CD4-positive, alpha-beta memory T cell (primary cell): Measurements from ENCODE around the gene CHDH. TPM values are rescaled to one million over a fixed set of nuclear protein-coding genes. Genes with fewer than 3 reads are reported as not detected.

ENCODE experiments used
- CTCF ChIA-PET: fragments of 350-600 bp; sonication (Branson Sonifier 250); formaldehyde crosslinking; loops from one replicate; lab custom pipeline; 2021; ENCODE audit warnings: inconsistent platforms; ENCODE audit not compliant: partially characterized antibody; lab: Charles Lee
- POLR2A ChIA-PET: fragments of 350-600 bp; sonication (Branson Sonifier 250); formaldehyde crosslinking; loops from one replicate; lab custom pipeline; 2021; ENCODE audit not compliant: partially characterized antibody; lab: Charles Lee
- DNase-seq, 5 donors: peaks; one replicate each; pipeline versions ENCODE4 v3.0.0 to v3.0.0-alpha.2; 2020 to 2022; ENCODE audit warnings: mixed read lengths in 1 of 5
- H3K27ac ChIP-seq: one replicate; pipeline ENCODE4 v1.7.0; 2013; ENCODE audit warnings: low read depth, low read length
- H3K27me3 ChIP-seq: 2 replicates; pipeline ENCODE4 v1.7.0; 2013; ENCODE audit warnings: mild to moderate bottlenecking, low read length, moderate library complexity; ENCODE audit not compliant: insufficient read depth
- H3K36me3 ChIP-seq: 2 replicates; pipeline ENCODE4 v1.7.0; 2013; ENCODE audit warnings: mild to moderate bottlenecking, low read length, moderate library complexity; ENCODE audit not compliant: insufficient read depth
- H3K4me1 ChIP-seq: 2 replicates; pipeline ENCODE4 v1.7.0; 2013; ENCODE audit warnings: mild to moderate bottlenecking, low read length, moderate library complexity; ENCODE audit not compliant: insufficient read depth
- H3K4me3 ChIP-seq, 2 donors: one replicate each; pipeline ENCODE4 v1.7.0; 2013; ENCODE audit warnings: low read length in 2 of 2, mild to moderate bottlenecking in 1 of 2
- H3K9me3 ChIP-seq, 2 donors: one replicate each; pipeline ENCODE4 v1.7.0; 2013; ENCODE audit warnings: low read length in 2 of 2, control low read depth in 1 of 2; ENCODE audit not compliant: control insufficient read depth in 1 of 2
- H3K27ac Mint-ChIP-seq, 7 donors: one replicate each; pipeline ENCODE4 v1.8.0; 2020 to 2021; ENCODE audit warnings: mixed read lengths in 7 of 7, mild to moderate bottlenecking in 6 of 7, inconsistent platforms in 3 of 7, moderate library complexity in 3 of 7
- H3K27me3 Mint-ChIP-seq, 2 donors: one replicate each; pipeline ENCODE4 v1.8.0; 2020 to 2021; ENCODE audit warnings: mixed read lengths in 2 of 2
- H3K36me3 Mint-ChIP-seq, 2 donors: one replicate each; pipeline ENCODE4 v1.8.0; 2020 to 2021; ENCODE audit warnings: mixed read lengths in 2 of 2, inconsistent platforms in 1 of 2, mild to moderate bottlenecking in 1 of 2
- H3K4me1 Mint-ChIP-seq, 4 donors: one replicate each; pipeline ENCODE4 v1.8.0; 2020 to 2021; ENCODE audit warnings: mixed read lengths in 4 of 4, mild to moderate bottlenecking in 1 of 4
- H3K4me3 Mint-ChIP-seq, 8 donors: one replicate each; pipeline ENCODE4 v1.8.0; 2020 to 2021; ENCODE audit warnings: mixed read lengths in 8 of 8, mild to moderate bottlenecking in 7 of 8, moderate library complexity in 6 of 8, inconsistent platforms in 3 of 8
- H3K9me3 Mint-ChIP-seq, 8 donors: one replicate each; pipeline ENCODE4 v1.8.0; 2020 to 2021; ENCODE audit warnings: mixed read lengths in 8 of 8, mild to moderate bottlenecking in 5 of 8, inconsistent platforms in 3 of 8, moderate library complexity in 1 of 8
- intact Hi-C: fragments of 100-400 bp; cut with micrococcal nuclease; formaldehyde crosslinking; loops from one replicate; pipeline ENCODE4 v1.15.1; 2023
- polyA plus RNA-seq, 2 donors: library from polyadenylated mRNA; unstranded; fragments of 300-500 nt; fragmentation: Illumina TruSeq; gene quantifications; one replicate each; pipeline ENCODE4 v1.2.3, GENCODE V29; 2021
- total RNA-seq, 2 experiments: library from RNA; stranded (reverse); gene quantifications; one replicate each; pipeline ENCODE4 v1.2.3, GENCODE V29; 2021

CHDH gene
- total and polyA plus RNA-seq, 4 experiments from 2014 or later: 0.23 to 0.67 (median 0.47) TPM; not detected in 1

DNA sequence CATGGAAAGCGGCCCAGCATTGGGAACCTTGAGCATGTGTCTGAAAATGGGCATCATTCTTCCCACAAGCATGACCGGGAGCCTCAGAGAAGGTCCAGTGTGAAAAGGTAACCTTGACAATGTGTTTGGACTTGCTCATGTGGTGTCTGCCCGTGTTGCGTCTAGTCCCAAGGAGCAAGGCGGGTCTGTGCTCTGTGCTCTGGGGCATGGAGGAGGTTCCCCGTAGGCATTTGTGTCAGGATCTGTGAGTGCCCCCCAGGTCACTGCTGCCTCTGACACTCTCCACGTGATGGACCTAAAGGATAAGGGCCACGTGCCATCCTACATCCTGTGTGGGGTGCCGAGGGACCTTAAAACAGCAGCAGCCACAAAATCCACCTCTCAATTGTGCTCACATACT is 44.9 kb downstream of the CHDH start:
- Mint-ChIP-seq H3K9me3 (no peaks in the 10 kb centered on the region), H3K4me3 (no peak overlapping the region), H3K4me1 (no peaks in the 10 kb centered on the region), H3K27me3 (peaks cover 1 to 2% of the 10 kb centered on the region in 2 donors), H3K27ac (no peak overlapping the region), H3K36me3 (no peaks in the 10 kb centered on the region)
- intact Hi-C loops: no loop called here
- ChIA-PET CTCF (no interaction called here), POLR2A (no interaction called here)
- Histone ChIP-seq H3K27ac (no peak overlapping the region), H3K9me3 (no peaks in the 10 kb centered on the region), H3K36me3 (no peaks in the 10 kb centered on the region), H3K27me3 (no peaks in the 10 kb centered on the region), H3K4me1 (no peaks in the 10 kb centered on the region), H3K4me3 (no peak overlapping the region)
- DNase-seq: no peak

DNA sequence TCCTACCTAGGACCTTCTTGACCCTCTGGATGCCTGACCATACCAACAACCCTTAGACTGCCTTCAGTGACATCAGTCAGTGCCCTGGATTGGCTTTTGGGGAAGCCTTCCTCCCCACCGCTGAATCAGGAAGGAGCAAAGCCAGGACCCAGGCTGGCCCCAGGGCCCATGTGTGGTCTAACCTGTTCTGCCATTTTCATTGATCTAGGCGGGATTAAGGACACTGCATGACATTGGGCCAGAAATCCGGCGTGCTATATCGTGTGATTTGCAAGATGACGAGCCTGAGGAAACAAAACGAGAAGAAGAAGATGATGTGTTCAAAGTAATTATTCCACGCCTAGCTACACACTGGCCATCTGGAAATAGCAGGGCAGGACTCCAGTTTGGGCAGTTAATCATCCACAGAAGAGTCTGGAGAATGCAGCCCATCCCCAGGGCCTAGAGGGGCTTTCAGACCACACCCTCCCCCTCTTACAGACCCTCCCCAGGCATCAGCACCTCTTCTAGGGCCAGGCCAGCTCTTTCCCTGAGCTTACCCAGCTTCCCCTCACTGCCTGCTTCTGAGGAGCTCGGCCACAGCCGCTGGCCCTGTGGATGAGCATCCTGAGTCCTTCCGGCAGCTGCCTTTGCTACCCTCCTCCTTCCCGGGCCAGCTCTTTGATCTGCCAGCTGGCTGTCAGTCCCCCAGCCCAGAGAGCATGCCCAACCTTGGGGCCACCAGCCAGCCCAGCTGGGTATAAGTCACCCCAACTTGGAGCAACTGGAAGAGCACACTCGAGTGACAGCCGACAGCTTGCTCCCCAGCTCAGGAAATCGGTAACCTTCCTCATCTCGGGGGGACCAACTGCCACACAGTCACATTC is 45.9 kb downstream of the CHDH start:
- Histone ChIP-seq H3K36me3 (no peaks in the 10 kb centered on the region), H3K27ac (no peak overlapping the region), H3K9me3 (no peaks in the 10 kb centered on the region), H3K4me3 (no peak overlapping the region), H3K4me1 (no peaks in the 10 kb centered on the region), H3K27me3 (no peaks in the 10 kb centered on the region)
- Mint-ChIP-seq H3K27me3 (peaks cover 1 to 2% of the 10 kb centered on the region in 2 donors), H3K9me3 (no peaks in the 10 kb centered on the region), H3K4me3 (no peak overlapping the region), H3K27ac (no peak overlapping the region), H3K4me1 (no peaks in the 10 kb centered on the region), H3K36me3 (no peaks in the 10 kb centered on the region)
- DNase-seq: no peak
- CTCF ChIA-PET: no interaction called here
- POLR2A ChIA-PET: no interaction called here
- intact Hi-C loops: no loop called here

DNA sequence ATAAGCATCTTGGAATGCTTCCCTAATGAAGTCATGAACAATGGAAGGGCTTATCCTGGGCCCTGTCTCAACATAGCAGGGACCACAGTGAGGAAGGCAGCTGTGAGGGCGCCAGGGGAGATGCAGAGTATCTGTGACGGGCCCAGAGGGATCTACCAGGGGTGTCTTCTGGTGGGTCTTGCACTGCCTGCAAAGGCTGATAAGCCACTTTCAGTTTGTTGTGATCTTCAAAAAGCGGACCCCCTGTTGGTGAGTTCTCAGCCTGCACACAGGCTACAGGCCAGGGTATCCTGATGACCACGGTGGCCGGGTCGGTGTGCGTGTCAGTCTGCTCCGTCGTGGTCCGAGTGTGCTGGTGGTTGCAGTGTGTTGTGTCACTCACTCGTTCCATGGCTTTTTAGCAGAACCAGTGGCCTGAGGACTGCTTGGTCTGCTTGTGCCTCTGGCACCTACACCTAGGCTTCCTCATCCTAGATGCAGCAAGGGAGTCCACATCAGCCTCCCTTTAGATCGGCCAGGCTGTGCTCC is 46.8 kb downstream of the CHDH start:
- Histone ChIP-seq H3K9me3 (no peaks in the 10 kb centered on the region), H3K36me3 (no peaks in the 10 kb centered on the region)

DNA sequence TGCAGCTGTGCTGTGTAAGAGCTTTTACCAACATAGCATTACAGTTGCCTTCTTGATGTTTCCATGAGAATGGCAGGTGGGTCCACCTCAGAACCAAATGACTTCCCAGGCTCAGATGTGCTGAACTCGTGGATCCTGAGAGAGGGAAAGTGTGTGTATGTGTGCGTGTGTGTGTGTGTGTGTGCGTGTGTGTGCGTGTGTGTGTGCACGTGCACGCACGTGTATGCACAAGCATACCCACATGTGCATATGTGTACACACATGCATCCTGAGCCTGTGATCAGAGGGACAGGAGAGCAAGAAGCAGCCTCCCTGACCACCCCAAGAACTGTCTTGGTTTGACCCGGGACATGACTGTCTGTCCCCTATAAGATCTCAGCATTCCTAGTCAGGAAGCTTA is 48.1 kb downstream of the CHDH start:
- H3K4me3 ChIP-seq: no peak overlapping the region
- Mint-ChIP-seq H3K9me3 (no peaks in the 10 kb centered on the region), H3K4me1 (no peaks in the 10 kb centered on the region), H3K27me3 (peaks cover 1 to 3% of the 10 kb centered on the region in 2 donors), H3K4me3 (no peak overlapping the region), H3K27ac (no peak overlapping the region), H3K36me3 (no peaks in the 10 kb centered on the region)
- H3K36me3 ChIP-seq: no peaks in the 10 kb centered on the region
- no peaks in the 10 kb centered on the region for H3K4me1 ChIP-seq
- CTCF ChIA-PET: no interaction called here
- no peaks in the 10 kb centered on the region for H3K27me3 ChIP-seq
- no peaks in the 10 kb centered on the region for H3K9me3 ChIP-seq
- intact Hi-C loops: no loop called here
- POLR2A ChIA-PET: no interaction called here
- no peak for DNase-seq
- no peak overlapping the region for H3K27ac ChIP-seq

More for the DNA sequence above, 46.8 kb downstream of the CHDH start:
- Histone ChIP-seq H3K27me3 (no peaks in the 10 kb centered on the region), H3K4me1 (no peaks in the 10 kb centered on the region), H3K27ac (no peak overlapping the region), H3K4me3 (no peak overlapping the region)
- CTCF ChIA-PET: no interaction called here
- intact Hi-C loops: no loop called here
- Mint-ChIP-seq H3K36me3 (no peaks in the 10 kb centered on the region), H3K9me3 (no peaks in the 10 kb centered on the region), H3K27me3 (peaks cover 1 to 3% of the 10 kb centered on the region in 2 donors), H3K4me3 (no peak overlapping the region), H3K4me1 (no peaks in the 10 kb centered on the region), H3K27ac (no peak overlapping the region)
- POLR2A ChIA-PET: no interaction called here
- no peak for DNase-seq

DNA sequence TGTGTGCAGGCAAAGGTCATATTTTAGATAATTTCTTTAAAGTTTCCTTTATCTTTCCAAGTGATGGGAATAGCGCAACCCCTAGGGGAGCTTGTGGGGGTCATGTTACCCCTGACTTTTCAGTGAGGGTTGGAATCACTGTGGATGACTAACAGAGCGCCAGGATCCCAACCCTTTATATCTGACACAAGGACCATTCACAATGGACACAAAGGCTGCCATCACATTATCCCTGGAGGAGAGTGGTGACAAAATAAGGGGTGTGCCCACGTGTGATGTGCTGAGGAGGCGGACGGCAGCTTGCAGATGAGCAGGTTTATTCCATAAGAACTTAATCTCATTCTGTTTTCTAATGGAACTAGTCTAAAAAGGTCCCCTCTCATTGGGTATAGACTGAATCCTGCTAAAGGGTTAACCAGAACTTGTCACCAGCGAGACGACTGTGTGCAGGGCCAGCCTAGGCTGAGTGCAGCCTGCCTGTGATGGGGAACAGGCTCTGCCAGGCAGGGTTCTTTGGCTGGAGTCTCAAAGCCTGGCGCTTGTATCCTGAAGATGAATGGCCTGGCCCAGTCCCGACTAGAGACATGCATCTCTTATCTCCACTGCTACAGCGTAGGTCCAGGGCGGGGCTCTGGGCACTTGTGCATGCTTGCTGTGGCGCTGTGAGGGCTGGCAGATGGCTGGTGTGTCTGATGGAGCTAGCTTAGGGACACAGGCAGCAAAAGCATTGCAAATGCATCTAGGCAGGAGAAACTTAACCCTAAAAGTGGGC is 50.2 kb downstream of the CHDH start:
- peaks cover 0 to 2% (median 0%) of the 10 kb centered on the region in 8 donors for H3K9me3 Mint-ChIP-seq
- H3K27me3 ChIP-seq: no peaks in the 10 kb centered on the region
- intact Hi-C loops: no loop called here
- no peak overlapping the region for H3K27ac ChIP-seq
- H3K4me1 ChIP-seq: no peaks in the 10 kb centered on the region
- H3K27me3 Mint-ChIP-seq: peaks cover 1 to 3% of the 10 kb centered on the region in 2 donors
- no peak for DNase-seq
- no peak overlapping the region for H3K4me3 Mint-ChIP-seq
- no peak overlapping the region for H3K4me3 ChIP-seq
- no peaks in the 10 kb centered on the region for H3K4me1 Mint-ChIP-seq
- H3K9me3 ChIP-seq: no peaks in the 10 kb centered on the region
- CTCF ChIA-PET: no interaction called here
- no peaks in the 10 kb centered on the region for H3K36me3 ChIP-seq
- no peak overlapping the region for H3K27ac Mint-ChIP-seq
- H3K36me3 Mint-ChIP-seq: no peaks in the 10 kb centered on the region
- POLR2A ChIA-PET: no interaction called here

DNA sequence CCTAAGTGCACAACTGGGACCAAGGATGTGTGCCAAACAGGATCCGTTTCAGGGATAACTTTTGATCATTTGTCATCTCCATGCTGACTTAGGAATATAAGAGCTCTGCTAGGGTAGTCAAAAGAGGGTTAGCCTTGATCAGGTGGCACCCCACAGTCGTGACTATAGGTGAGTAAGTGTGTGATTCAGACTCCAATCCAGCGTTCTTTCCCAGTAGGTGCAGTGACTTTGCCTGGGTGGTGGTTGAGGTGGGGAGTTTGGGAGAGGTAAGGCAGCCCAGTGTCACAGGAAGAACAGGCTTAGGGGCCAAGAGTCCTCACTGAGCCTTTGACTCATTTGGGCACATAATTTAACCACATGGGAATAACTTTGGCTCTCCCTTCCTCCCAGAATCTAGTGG is 51.0 kb downstream of the CHDH start:
- no peaks in the 10 kb centered on the region for H3K4me1 ChIP-seq
- H3K4me3 Mint-ChIP-seq: no peak overlapping the region
- intact Hi-C loops: no loop called here
- H3K9me3 Mint-ChIP-seq: peaks cover 0 to 2% (median 0%) of the 10 kb centered on the region in 8 donors
- ChIA-PET POLR2A (no interaction called here), CTCF (no interaction called here)
- no peaks in the 10 kb centered on the region for H3K27me3 ChIP-seq
- H3K36me3 Mint-ChIP-seq: no peaks in the 10 kb centered on the region
- no peak overlapping the region for H3K27ac ChIP-seq
- H3K27me3 Mint-ChIP-seq: peaks cover 1 to 3% of the 10 kb centered on the region in 2 donors
- no peak overlapping the region for H3K27ac Mint-ChIP-seq
- DNase-seq: no peak
- no peaks in the 10 kb centered on the region for H3K36me3 ChIP-seq
- H3K4me3 ChIP-seq: no peak overlapping the region
- H3K4me1 Mint-ChIP-seq: no peaks in the 10 kb centered on the region
- no peaks in the 10 kb centered on the region for H3K9me3 ChIP-seq

DNA sequence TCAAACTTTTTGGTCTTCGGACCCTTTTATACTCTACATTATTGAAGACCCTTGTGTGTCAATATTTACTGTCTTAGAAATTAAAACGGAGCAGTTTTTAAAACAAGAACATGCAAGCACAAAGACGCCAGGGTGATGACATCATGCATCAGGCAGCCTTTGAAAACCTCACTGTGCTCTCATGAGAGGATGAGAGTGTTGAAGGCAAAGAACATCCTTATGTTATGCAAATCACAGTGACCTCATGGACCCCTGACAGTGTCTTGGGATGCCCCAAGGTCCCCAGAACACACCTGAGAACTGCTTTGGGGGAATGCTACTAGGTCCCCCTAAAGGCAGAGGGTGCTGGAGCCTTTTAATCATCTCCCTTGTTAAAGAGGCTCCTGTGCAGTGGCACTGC is 51.6 kb downstream of the CHDH start:
- intact Hi-C loops: no loop called here
- ChIA-PET POLR2A (no interaction called here), CTCF (no interaction called here)
- Histone ChIP-seq H3K36me3 (no peaks in the 10 kb centered on the region), H3K27me3 (no peaks in the 10 kb centered on the region), H3K4me3 (no peak overlapping the region), H3K4me1 (no peaks in the 10 kb centered on the region), H3K27ac (no peak overlapping the region), H3K9me3 (no peaks in the 10 kb centered on the region)
- H3K27ac Mint-ChIP-seq: no peak overlapping the region
- no peak overlapping the region for H3K4me3 Mint-ChIP-seq
- no peaks in the 10 kb centered on the region for H3K4me1 Mint-ChIP-seq
- H3K27me3 Mint-ChIP-seq: peaks cover 1 to 6% of the 10 kb centered on the region in 2 donors
- no peaks in the 10 kb centered on the region for H3K36me3 Mint-ChIP-seq
- no peak for DNase-seq
- H3K9me3 Mint-ChIP-seq: peaks cover 0 to 2% (median 0%) of the 10 kb centered on the region in 8 donors
